ENCODE measurements around the gene CLUH.

- TF ChIP-seq CTCF (tag by site-specific recombination; IDR thresholded peaks at IDR 0.05) (no peak), ZNF155 (tag by site-specific recombination; IDR thresholded peaks at IDR 0.05) (no peak), TRIM28 (IDR thresholded peaks at IDR 0.05; ENCODE audit: borderline replicate concordance, low read length) (no peak), YY1 (tag by site-specific recombination; IDR thresholded peaks at IDR 0.05) (no peak), ZNF292 (tag by site-specific recombination; IDR thresholded peaks at IDR 0.05; ENCODE audit: borderline replicate concordance, low read depth) (no peak), PBX3 (CRISPR knock-in tag; IDR thresholded peaks at IDR 0.05) (no peak), ZBTB7A (tag by site-specific recombination; IDR thresholded peaks at IDR 0.05; ENCODE audit: low read depth) (no peak), ZBTB44 (tag by site-specific recombination; IDR thresholded peaks at IDR 0.05) (no peak), ZNF776 (tag by site-specific recombination; IDR thresholded peaks at IDR 0.05; ENCODE audit: borderline replicate concordance) (no peak), HOXA7 (CRISPR knock-in tag; IDR thresholded peaks at IDR 0.05; ENCODE audit: borderline replicate concordance) (no peak), ZNF585B (tag by site-specific recombination; IDR thresholded peaks at IDR 0.05) (no peak), ZNF138 (tag by site-specific recombination; IDR thresholded peaks at IDR 0.05; ENCODE audit: borderline replicate concordance) (no peak), SP3 (tag by site-specific recombination; IDR thresholded peaks at IDR 0.05) (no peak), ZNF791 (tag by site-specific recombination; IDR thresholded peaks at IDR 0.05) (no peak)
Observed at GRCh38 chr17:2708585-2709182, 2.9 kb downstream of the CLUH start.
